B cell (primary cell): Measurements from ENCODE around the gene PRR18. TPM values are rescaled to one million over a fixed set of nuclear protein-coding genes. Genes with fewer than 3 reads are reported as not detected.

Source experiments
- ATAC-seq: fragments of 200-7000 bp; cut with Tn5 transposase; one replicate; pipeline ENCODE4 v1.10.0; 2021; ENCODE audit warnings: low read depth, mild to moderate bottlenecking, moderate number of reproducible peaks, moderate library complexity
- CTCF ChIA-PET: fragments of 350-600 bp; sonication (Branson Sonifier 250); formaldehyde crosslinking; loops from one replicate; lab custom pipeline; 2021; ENCODE audit warnings: antibody characterized with exemption, inconsistent platforms; lab: Charles Lee
- POLR2A ChIA-PET: fragments of 350-600 bp; sonication (Branson Sonifier 250); formaldehyde crosslinking; loops from one replicate; lab custom pipeline; 2021; ENCODE audit warnings: antibody characterized with exemption; lab: Charles Lee
- DNase-seq: peaks from one replicate; pipeline ENCODE4 v3.0.0; 2013
- H2AFZ ChIP-seq: 2 replicates; pipeline ENCODE4 v1.6.1; 2012; ENCODE audit warnings: mild to moderate bottlenecking, low read depth, low read length; ENCODE audit not compliant: insufficient read depth, poor library complexity, severe bottlenecking
- H3K27ac ChIP-seq, 2 donors: 1 replicate in 1 of 2; 2 replicates in 1 of 2; pipeline ENCODE4 v1.5.1; 2012 to 2013; ENCODE audit warnings: low read length in 2 of 2, mild to moderate bottlenecking in 2 of 2, moderate library complexity in 1 of 2
- H3K27me3 ChIP-seq, 4 experiments: fragments of 200-600 bp in 1 of 4; sonication (generic) in 1 of 4; replicated peaks in 1 of 4; 1 replicate in 2 of 4; 2 replicates in 2 of 4; pipeline versions ENCODE4 v1.6.1 to v1.7.0; 2013 to 2016; ENCODE audit warnings: low read length in 3 of 4, mild to moderate bottlenecking in 2 of 4, mixed read lengths in 1 of 4, moderate library complexity in 1 of 4; ENCODE audit not compliant: insufficient read depth in 4 of 4, control insufficient read depth in 3 of 4; ENCODE audit errors: control extremely low read depth in 1 of 4
- H3K36me3 ChIP-seq, 2 experiments: replicated peaks in 1 of 2; 1 replicate in 1 of 2; 2 replicates in 1 of 2; pipeline versions ENCODE4 v1.6.1 to v1.7.1; 2013; ENCODE audit warnings: low read length in 1 of 2; ENCODE audit not compliant: insufficient read depth in 2 of 2, control insufficient read depth in 1 of 2; ENCODE audit errors: control extremely low read depth in 1 of 2, extremely low read depth in 1 of 2
- H3K4me1 ChIP-seq, 2 donors: fragments of 200-600 bp in 1 of 2; sonication (generic) in 1 of 2; 1 replicate in 1 of 2; 2 replicates in 1 of 2; pipeline versions ENCODE4 v1.5.1 to v1.6.1; 2013 to 2017; ENCODE audit warnings: low read length in 2 of 2; ENCODE audit not compliant: control insufficient read depth in 2 of 2, insufficient read depth in 2 of 2
- H3K4me2 ChIP-seq: replicated peaks from 2 replicates; pipeline ENCODE3; 2012; ENCODE audit warnings: mild to moderate bottlenecking, low read depth, low read length; ENCODE audit not compliant: poor library complexity, severe bottlenecking
- H3K4me3 ChIP-seq, 5 experiments: fragments of 200-600 bp in 1 of 5; sonication (generic) in 1 of 5; 1 replicate in 3 of 5; 2 replicates in 2 of 5; pipeline versions ENCODE4 v1.5.1 to v1.7.0; 2011 to 2016; ENCODE audit warnings: low read length in 4 of 5, mild to moderate bottlenecking in 4 of 5, low read depth in 2 of 5, control low read depth in 1 of 5, moderate library complexity in 1 of 5; ENCODE audit not compliant: insufficient read depth in 1 of 5; ENCODE audit errors: control extremely low read depth in 1 of 5, extremely low read depth in 1 of 5
- H3K79me2 ChIP-seq: fragments of 200-600 bp; sonication (generic); one replicate; pipeline ENCODE4 v1.6.0; 2016; ENCODE audit warnings: low read length; ENCODE audit not compliant: control insufficient read depth, insufficient read depth
- H3K9ac ChIP-seq: fragments of 200-600 bp; sonication (generic); 2 replicates; pipeline ENCODE4 v1.6.1; 2017; ENCODE audit warnings: mild to moderate bottlenecking, low read length, moderate library complexity
- H3K9me3 ChIP-seq, 3 donors: one replicate each; pipeline versions ENCODE4 v1.6.1 to v1.7.1; 2013; ENCODE audit warnings: low read length in 2 of 3; ENCODE audit not compliant: control insufficient read depth in 2 of 3, insufficient read depth in 1 of 3; ENCODE audit errors: control extremely low read depth in 1 of 3
- H4K20me1 ChIP-seq: 2 replicates; pipeline ENCODE4 v1.6.0; 2012; ENCODE audit warnings: mild to moderate bottlenecking, low read length; ENCODE audit not compliant: insufficient read depth, control insufficient read depth, poor library complexity, severe bottlenecking
- H3K27ac Mint-ChIP-seq: one replicate; pipeline ENCODE4 v1.8.0; 2021; ENCODE audit warnings: mixed read lengths
- H3K27me3 Mint-ChIP-seq: one replicate; pipeline ENCODE4 v1.8.0; 2021; ENCODE audit warnings: mixed read lengths
- H3K4me1 Mint-ChIP-seq: one replicate; pipeline ENCODE4 v1.8.0; 2021; ENCODE audit warnings: mixed read lengths
- H3K4me3 Mint-ChIP-seq: one replicate; pipeline ENCODE4 v1.8.0; 2021; ENCODE audit warnings: mixed read lengths
- H3K9me3 Mint-ChIP-seq: one replicate; pipeline ENCODE4 v1.8.0; 2022; ENCODE audit warnings: mixed read lengths; ENCODE audit not compliant: insufficient read depth
- EZH2 ChIP-seq: IDR thresholded peaks from 2 replicates; pipeline ENCODE4 v1.6.1; 2012; ENCODE audit warnings: borderline replicate concordance, low read depth, mild to moderate bottlenecking, moderate library complexity, low read length; ENCODE audit not compliant: insufficient read depth, poor library complexity, severe bottlenecking
- WGBS: methylation state at CpG from one replicate; pipeline ENCODE4 v1.1.5; 2013; ENCODE audit warnings: missing lambda C conversion rate; ENCODE audit not compliant: insufficient coverage; 5-methylcytosine and 5-hydroxymethylcytosine counted together
- intact Hi-C: fragments of 100-400 bp; cut with micrococcal nuclease; formaldehyde crosslinking; loops from one replicate; pipeline ENCODE4 v1.10.0; 2022
- polyA plus RNA-seq: library from polyadenylated mRNA; depleted of rRNA; stranded (reverse); fragments of >200 nt; gene quantifications from 2 replicates; pipeline ENCODE4 v1.2.3, GENCODE V29; 2012
- total RNA-seq, 2 donors: library from RNA; stranded (reverse); fragments of 120-200 nt in 1 of 2; gene quantifications; 1 replicate in 1 of 2; 2 replicates in 1 of 2; pipeline versions ENCODE4 v1.2.3 to v1.2.4, GENCODE V29; 2013 to 2022
- TF ChIP-seq, protein P1 (sequence below): fragments of 200-600 bp; IDR thresholded peaks from one replicate; pipeline ENCODE4 v1.8.0; 2022; ENCODE audit warnings: antibody characterized with exemption, mild to moderate bottlenecking

Gene PRR18
- total and polyA plus RNA-seq, 2 donors (not counting 1 experiment from before 2014, with no cell fraction given): not detected

- H4K20me1 ChIP-seq: no peaks in the 10 kb centered on the region
- no peak overlapping the region for H3K4me2 ChIP-seq
- CTCF ChIA-PET: interaction anchor here (1.1 to 3.1 kb wide), 8 partner anchors 8 to 115 kb away, joined by 3 to 12 read pairs (median 4); no protein-coding TSS in a partner anchor
- H3K4me3 ChIP-seq: no peak overlapping the region
- no peaks in the 10 kb centered on the region for H3K36me3 ChIP-seq
- peaks cover 3% of the 10 kb centered on the region for H3K27me3 Mint-ChIP-seq
- no peak overlapping the region for H3K9ac ChIP-seq
- POLR2A ChIA-PET: interaction anchor here (0.6 to 1.1 kb wide), 2 partner anchors 11 to 94 kb away, joined by 3 to 4 read pairs; no protein-coding TSS in a partner anchor
- no peak for TF ChIP-seq EZH2
- TF ChIP-seq, protein P1, sequence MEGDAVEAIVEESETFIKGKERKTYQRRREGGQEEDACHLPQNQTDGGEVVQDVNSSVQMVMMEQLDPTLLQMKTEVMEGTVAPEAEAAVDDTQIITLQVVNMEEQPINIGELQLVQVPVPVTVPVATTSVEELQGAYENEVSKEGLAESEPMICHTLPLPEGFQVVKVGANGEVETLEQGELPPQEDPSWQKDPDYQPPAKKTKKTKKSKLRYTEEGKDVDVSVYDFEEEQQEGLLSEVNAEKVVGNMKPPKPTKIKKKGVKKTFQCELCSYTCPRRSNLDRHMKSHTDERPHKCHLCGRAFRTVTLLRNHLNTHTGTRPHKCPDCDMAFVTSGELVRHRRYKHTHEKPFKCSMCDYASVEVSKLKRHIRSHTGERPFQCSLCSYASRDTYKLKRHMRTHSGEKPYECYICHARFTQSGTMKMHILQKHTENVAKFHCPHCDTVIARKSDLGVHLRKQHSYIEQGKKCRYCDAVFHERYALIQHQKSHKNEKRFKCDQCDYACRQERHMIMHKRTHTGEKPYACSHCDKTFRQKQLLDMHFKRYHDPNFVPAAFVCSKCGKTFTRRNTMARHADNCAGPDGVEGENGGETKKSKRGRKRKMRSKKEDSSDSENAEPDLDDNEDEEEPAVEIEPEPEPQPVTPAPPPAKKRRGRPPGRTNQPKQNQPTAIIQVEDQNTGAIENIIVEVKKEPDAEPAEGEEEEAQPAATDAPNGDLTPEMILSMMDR: no peak
- WGBS: 98% methylated on average over 5 of the region's 6 CpGs
- peaks cover 0 to 10% (median 0%) of the 10 kb centered on the region in 3 donors for H3K9me3 ChIP-seq
- H3K27ac ChIP-seq: no peak overlapping the region
- no peaks in the 10 kb centered on the region for H3K79me2 ChIP-seq
- H2AFZ ChIP-seq: no peak overlapping the region
- no peaks in the 10 kb centered on the region for H3K27me3 ChIP-seq
- peaks cover 19% of the 10 kb centered on the region for H3K4me1 Mint-ChIP-seq
- no peak for ATAC-seq
- intact Hi-C loops: no loop called here
- no peak overlapping the region for H3K27ac Mint-ChIP-seq
- H3K4me1 ChIP-seq: peaks cover 19 to 21% of the 10 kb centered on the region in 2 donors
- H3K4me3 Mint-ChIP-seq: no peak overlapping the region
- H3K9me3 Mint-ChIP-seq: no peaks in the 10 kb centered on the region
- no peak for DNase-seq
Measured at GRCh38 chr6:166285233-166285632, 23.0 kb downstream of the PRR18 start.

DNA sequence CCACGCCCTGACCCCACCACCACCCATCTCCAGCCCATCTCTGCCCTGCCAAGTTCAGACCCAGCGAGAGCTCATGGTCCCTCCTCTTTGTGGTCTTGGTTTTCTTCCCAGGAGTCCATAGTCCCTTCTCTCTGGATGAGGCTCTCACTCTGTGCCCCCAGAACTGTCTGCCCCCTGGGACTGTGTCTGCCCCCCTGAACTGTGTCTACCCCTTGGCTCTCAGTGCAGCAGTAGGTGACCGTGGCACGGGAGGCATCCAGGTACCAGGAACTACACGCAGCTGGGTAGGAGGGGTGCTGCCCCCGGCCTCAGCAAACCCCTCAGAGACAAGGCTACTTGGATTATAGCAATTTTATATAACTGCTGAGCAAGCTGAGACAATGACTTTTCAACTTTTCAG, 23.6 kb downstream of the PRR18 start:
- Mint-ChIP-seq H3K27me3 (peaks cover 3% of the 10 kb centered on the region), H3K27ac (peak overlapping the region; percentile 26), H3K9me3 (no peaks in the 10 kb centered on the region), H3K4me3 (no peak overlapping the region), H3K4me1 (peaks cover 19% of the 10 kb centered on the region)
- Histone ChIP-seq H4K20me1 (no peaks in the 10 kb centered on the region), H3K9me3 (peaks cover 0 to 6% (median 0%) of the 10 kb centered on the region in 3 donors), H2AFZ (no peak overlapping the region), H3K4me1 (peaks cover 19 to 21% of the 10 kb centered on the region in 2 donors), H3K27me3 (no peaks in the 10 kb centered on the region), H3K27ac (no peak overlapping the region), H3K9ac (no peak overlapping the region), H3K79me2 (no peaks in the 10 kb centered on the region), H3K4me3 (no peak overlapping the region), H3K36me3 (no peaks in the 10 kb centered on the region), H3K4me2 (no peak overlapping the region)
- intact Hi-C loops: no loop called here
- ChIA-PET CTCF (interaction anchor here (1.0 to 3.1 kb wide), 6 partner anchors 9 to 116 kb away, joined by 3 to 12 read pairs (median 6); no protein-coding TSS in a partner anchor), POLR2A (no interaction called here)
- ATAC-seq (no peak), DNase-seq (no peak)
- no peak for TF ChIP-seq EZH2
- TF ChIP-seq, protein P1: no peak
- WGBS: 91% methylated on average over 3 of the region's 6 CpGs
